ENCODE data around the gene COL9A3.

GRCh38 chr20:62889871-62890270, 73.0 kb downstream of the COL9A3 start:
- TF ChIP-seq, protein P1, sequence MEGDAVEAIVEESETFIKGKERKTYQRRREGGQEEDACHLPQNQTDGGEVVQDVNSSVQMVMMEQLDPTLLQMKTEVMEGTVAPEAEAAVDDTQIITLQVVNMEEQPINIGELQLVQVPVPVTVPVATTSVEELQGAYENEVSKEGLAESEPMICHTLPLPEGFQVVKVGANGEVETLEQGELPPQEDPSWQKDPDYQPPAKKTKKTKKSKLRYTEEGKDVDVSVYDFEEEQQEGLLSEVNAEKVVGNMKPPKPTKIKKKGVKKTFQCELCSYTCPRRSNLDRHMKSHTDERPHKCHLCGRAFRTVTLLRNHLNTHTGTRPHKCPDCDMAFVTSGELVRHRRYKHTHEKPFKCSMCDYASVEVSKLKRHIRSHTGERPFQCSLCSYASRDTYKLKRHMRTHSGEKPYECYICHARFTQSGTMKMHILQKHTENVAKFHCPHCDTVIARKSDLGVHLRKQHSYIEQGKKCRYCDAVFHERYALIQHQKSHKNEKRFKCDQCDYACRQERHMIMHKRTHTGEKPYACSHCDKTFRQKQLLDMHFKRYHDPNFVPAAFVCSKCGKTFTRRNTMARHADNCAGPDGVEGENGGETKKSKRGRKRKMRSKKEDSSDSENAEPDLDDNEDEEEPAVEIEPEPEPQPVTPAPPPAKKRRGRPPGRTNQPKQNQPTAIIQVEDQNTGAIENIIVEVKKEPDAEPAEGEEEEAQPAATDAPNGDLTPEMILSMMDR (IDR thresholded peaks at IDR 0.05; ENCODE audit: insufficient read depth, low read length, poor library complexity, severe bottlenecking) = no peak
- no peak for TF ChIP-seq EZH2phosphoT487 (conservative IDR thresholded peaks at IDR 0.05; ENCODE audit: low read length)

Data from SU-DHL-6 (cell line).